SK-N-SH (cell line): Measurements from ENCODE around the gene SLC6A8. TPM values are rescaled to one million over a fixed set of nuclear protein-coding genes. Genes with fewer than 3 reads are reported as not detected.

Experiments
- CTCF ChIA-PET: fragments of 300-600, 350-600 bp; formaldehyde crosslinking; extraction: SDS; loops from one replicate; lab custom pipeline; 2021; lab: Yijun Ruan, JAX
- POLR2A ChIA-PET: fragments of 350-600 bp; sonication (Branson Sonifier 250); formaldehyde crosslinking; extraction: SDS; loops from one replicate; lab custom pipeline; 2020; ENCODE audit warnings: antibody characterized with exemption, inconsistent platforms; lab: Yijun Ruan, JAX
- DNase-seq: peaks from one replicate; pipeline ENCODE4 v3.0.0; 2012
- H2AFZ ChIP-seq: fragments of 200-600 bp; sonication (generic); 2 replicates; pipeline ENCODE4 v1.8.1; 2016; ENCODE audit warnings: antibody characterized with exemption, mild to moderate bottlenecking, low read depth
- H3F3A ChIP-seq: fragments of 200-600 bp; sonication (generic); replicated peaks from 2 replicates; pipeline ENCODE3; 2016; ENCODE audit warnings: antibody characterized with exemption, mild to moderate bottlenecking; ENCODE audit not compliant: insufficient read depth
- H3K27ac ChIP-seq, 2 experiments: fragments of 200-500 bp in 1 of 2; fragments of 200-600 bp in 1 of 2; sonication (Bioruptor generic) in 1 of 2; sonication (generic), shearing (Covaris generic) in 1 of 2; 2 replicates each; pipeline versions ENCODE4 v1.5.1 to v1.6.1; 2014 to 2016; ENCODE audit warnings: low read depth in 2 of 2, inconsistent platforms in 1 of 2, low read length in 1 of 2, mild to moderate bottlenecking in 1 of 2, mixed read lengths in 1 of 2
- H3K27me3 ChIP-seq: fragments of 200-600 bp; sonication (generic), shearing (Covaris generic); 2 replicates; pipeline ENCODE4 v1.6.1; 2016; ENCODE audit warnings: mixed run types; ENCODE audit not compliant: insufficient read depth
- H3K36me3 ChIP-seq, 2 experiments: fragments of 200-500 bp in 1 of 2; fragments of 200-600 bp in 1 of 2; sonication (Bioruptor generic) in 1 of 2; sonication (generic) in 1 of 2; replicated peaks in 1 of 2; 2 replicates each; pipeline versions ENCODE3 to v1.5.1; 2014 to 2016; ENCODE audit warnings: low read length in 1 of 2, mild to moderate bottlenecking in 1 of 2; ENCODE audit not compliant: insufficient read depth in 2 of 2, control insufficient read depth in 1 of 2
- H3K4me1 ChIP-seq, 2 experiments: fragments of 200-500 bp in 1 of 2; fragments of 200-600 bp in 1 of 2; sonication (Bioruptor generic) in 1 of 2; sonication (generic), shearing (Covaris generic) in 1 of 2; 2 replicates each; pipeline versions ENCODE4 v1.5.1 to v1.6.1; 2014 to 2016; ENCODE audit warnings: low read depth in 1 of 2, low read length in 1 of 2, mixed run types in 1 of 2; ENCODE audit not compliant: insufficient read depth in 2 of 2, control insufficient read depth in 1 of 2
- H3K4me2 ChIP-seq: fragments of 200-600 bp; sonication (generic), shearing (Covaris generic); 2 replicates; pipeline ENCODE4 v1.6.1; 2017; ENCODE audit warnings: mixed run types
- H3K4me3 ChIP-seq, 2 experiments: fragments of 200-500 bp in 1 of 2; fragments of 200-600 bp in 1 of 2; sonication (Bioruptor generic) in 1 of 2; sonication (generic), shearing (Covaris generic) in 1 of 2; 2 replicates each; pipeline versions ENCODE4 v1.5.1 to v1.8.1; 2014 to 2016; ENCODE audit warnings: low read depth in 2 of 2, inconsistent platforms in 1 of 2, low read length in 1 of 2, mild to moderate bottlenecking in 1 of 2, mixed read lengths in 1 of 2, moderate library complexity in 1 of 2
- H3K79me2 ChIP-seq: fragments of 200-600 bp; sonication (generic); 2 replicates; pipeline ENCODE4 v1.8.1; 2017; ENCODE audit warnings: mild to moderate bottlenecking; ENCODE audit not compliant: insufficient read depth
- H3K9ac ChIP-seq: fragments of 200-600 bp; sonication (generic); 2 replicates; pipeline ENCODE4 v1.6.1; 2017; ENCODE audit warnings: mixed run types
- H3K9me2 ChIP-seq: fragments of 200-600 bp; sonication (generic); 2 replicates; pipeline ENCODE4 v1.6.1; 2017; ENCODE audit warnings: mixed run types
- H3K9me3 ChIP-seq: fragments of 200-600 bp; sonication (generic); 2 replicates; pipeline ENCODE4 v1.6.1; 2017; ENCODE audit warnings: mixed run types, mild to moderate bottlenecking, moderate library complexity
- H4K20me1 ChIP-seq: fragments of 200-600 bp; sonication (generic); 2 replicates; pipeline ENCODE4 v1.6.1; 2017; ENCODE audit warnings: mild to moderate bottlenecking, mixed run types; ENCODE audit not compliant: insufficient read depth
- GABPA ChIP-seq: IDR thresholded peaks from 2 replicates; pipeline ENCODE4 v1.4.0; 2012; ENCODE audit warnings: low read depth, mild to moderate bottlenecking
- MAX ChIP-seq: IDR thresholded peaks from 2 replicates; pipeline ENCODE4 v1.4.0; 2012; ENCODE audit warnings: low read depth
- MEF2A ChIP-seq: IDR thresholded peaks from 2 replicates; pipeline ENCODE4 v1.4.0; 2012; ENCODE audit warnings: low read depth, borderline replicate concordance
- MXI1 ChIP-seq: IDR thresholded peaks from 2 replicates; pipeline ENCODE4 v1.6.1; 2012; ENCODE audit warnings: mild to moderate bottlenecking, low read depth, low read length, improper control_type of control experiment
- NRF1 ChIP-seq: IDR thresholded peaks from 2 replicates; pipeline ENCODE4 v1.6.1; 2012; ENCODE audit warnings: low read depth, mild to moderate bottlenecking, low read length
- RCOR1 ChIP-seq: fragments of 150-350 bp; IDR thresholded peaks from 2 replicates; pipeline ENCODE4 v1.6.1; 2017; ENCODE audit warnings: antibody characterized with exemption, low read length
- SIN3A ChIP-seq: IDR thresholded peaks from 2 replicates; pipeline ENCODE4 v1.6.1; 2012; ENCODE audit warnings: low read depth, mild to moderate bottlenecking, low read length, moderate library complexity, borderline replicate concordance
- TAF1 ChIP-seq: IDR thresholded peaks from 2 replicates; pipeline ENCODE4 v1.6.1; 2012; ENCODE audit warnings: low read depth, mild to moderate bottlenecking, low read length, moderate library complexity, borderline replicate concordance
- TCF12 ChIP-seq: IDR thresholded peaks from 2 replicates; pipeline ENCODE4 v1.4.0; 2012
- WGBS: methylation state at CpG from one replicate; pipeline ENCODE4 v1.1.6; 2017; ENCODE audit warnings: low lambda C conversion rate; 5-methylcytosine and 5-hydroxymethylcytosine counted together
- polyA plus RNA-seq, 3 experiments: library from polyadenylated mRNA; depleted of rRNA; stranded (reverse); fragments of >200 nt; gene quantifications; 2 replicates each; pipeline ENCODE4 v1.2.3, GENCODE V29; 2012
- TF ChIP-seq, protein P1 (sequence below): fragments of 200-600 bp; sonication (generic); IDR thresholded peaks from 2 replicates; pipeline ENCODE4 v1.6.1; 2017; ENCODE audit warnings: antibody characterized with exemption, mild to moderate bottlenecking, moderate library complexity

The SLC6A8 gene
- polyA plus RNA-seq, 1 of the 3 experiments (the other 2 are of a cell fraction) = 30.8 TPM

DNA sequence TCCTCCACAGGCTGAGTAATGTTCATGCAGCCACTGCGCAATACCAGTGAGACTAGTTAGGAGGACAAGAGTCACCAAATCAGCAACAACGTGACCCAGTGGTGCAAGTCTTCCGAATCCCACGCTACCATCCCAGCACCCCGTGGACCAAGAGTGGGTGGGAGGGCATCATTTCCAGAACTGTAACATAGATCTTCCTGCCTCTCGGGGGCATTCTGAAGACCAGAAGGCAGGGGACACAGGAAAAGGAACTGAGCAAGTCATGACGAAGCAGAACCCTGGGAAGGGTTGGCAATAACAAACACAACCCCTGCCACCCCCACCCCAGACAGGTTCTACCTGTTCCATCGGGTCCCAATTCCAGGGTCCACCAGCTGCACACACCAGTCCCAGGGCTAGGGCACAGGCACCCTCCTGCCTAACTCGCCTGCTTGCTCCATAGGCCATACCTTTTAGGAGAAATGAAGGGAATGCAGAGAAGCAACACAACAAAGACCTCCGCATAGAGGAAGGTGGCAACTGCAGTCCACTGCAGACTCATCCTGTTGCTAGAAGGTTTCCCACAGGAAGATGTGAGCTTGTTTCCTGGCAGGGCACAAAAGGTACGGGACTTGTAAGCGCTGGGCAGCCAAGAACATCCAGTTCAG is 35.1 kb downstream of the SLC6A8 start (continued):
- TF ChIP-seq MEF2A (no peak), NRF1 (no peak), TCF12 (no peak)

DNA sequence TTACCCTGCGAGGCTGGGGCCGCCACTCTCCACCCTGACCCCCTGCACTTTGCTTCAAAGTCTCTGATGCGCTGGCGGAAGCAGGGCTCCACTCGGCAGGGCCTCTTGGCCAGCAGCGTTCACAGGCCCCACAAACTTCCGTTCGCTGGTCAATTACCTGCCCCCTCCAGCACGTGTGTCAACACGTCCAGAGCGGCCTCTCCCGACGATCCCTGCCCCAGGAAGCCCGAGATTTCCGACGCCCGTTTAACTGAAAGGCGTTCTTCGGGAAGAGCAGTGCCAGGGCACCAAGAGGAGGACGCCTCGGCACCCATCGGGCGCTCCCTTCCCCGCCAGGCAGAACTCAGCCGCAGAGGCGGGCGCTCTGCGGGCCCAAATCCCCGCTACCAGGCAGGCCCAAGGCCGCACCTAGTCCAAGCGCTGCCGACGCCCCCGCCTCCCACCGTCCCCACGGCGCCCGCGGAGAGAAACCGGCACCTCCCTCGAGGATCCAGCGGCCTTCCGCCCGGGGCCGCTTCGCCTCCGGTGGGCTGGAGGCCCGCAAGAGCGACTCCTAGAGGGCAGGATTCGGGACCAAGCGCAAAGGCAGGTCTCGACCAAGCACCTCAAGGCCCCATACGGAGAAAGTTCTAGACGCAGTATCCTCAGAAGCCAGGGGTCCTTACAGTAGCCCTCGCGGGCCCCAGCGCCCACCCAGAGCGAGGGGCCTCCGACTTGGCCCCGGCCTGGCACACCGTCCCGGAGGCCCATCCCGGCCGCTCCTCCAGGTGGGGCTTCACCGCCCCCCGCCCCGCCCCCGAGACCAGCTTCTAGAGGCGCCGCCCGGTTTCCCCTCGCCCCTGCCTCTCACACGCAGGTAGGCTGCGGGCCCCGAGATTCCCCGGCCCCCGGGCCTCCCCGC is 35.9 kb downstream of the SLC6A8 start:
- no peak for TF ChIP-seq RCOR1
- TF ChIP-seq MXI1 = peak; percentile 50; the same call in 1 of the 2 replicates
- TF ChIP-seq MAX = peak; percentile 70; the same call in 1 of the 2 replicates
- no peak for TF ChIP-seq TAF1
- TF ChIP-seq, protein P1, sequence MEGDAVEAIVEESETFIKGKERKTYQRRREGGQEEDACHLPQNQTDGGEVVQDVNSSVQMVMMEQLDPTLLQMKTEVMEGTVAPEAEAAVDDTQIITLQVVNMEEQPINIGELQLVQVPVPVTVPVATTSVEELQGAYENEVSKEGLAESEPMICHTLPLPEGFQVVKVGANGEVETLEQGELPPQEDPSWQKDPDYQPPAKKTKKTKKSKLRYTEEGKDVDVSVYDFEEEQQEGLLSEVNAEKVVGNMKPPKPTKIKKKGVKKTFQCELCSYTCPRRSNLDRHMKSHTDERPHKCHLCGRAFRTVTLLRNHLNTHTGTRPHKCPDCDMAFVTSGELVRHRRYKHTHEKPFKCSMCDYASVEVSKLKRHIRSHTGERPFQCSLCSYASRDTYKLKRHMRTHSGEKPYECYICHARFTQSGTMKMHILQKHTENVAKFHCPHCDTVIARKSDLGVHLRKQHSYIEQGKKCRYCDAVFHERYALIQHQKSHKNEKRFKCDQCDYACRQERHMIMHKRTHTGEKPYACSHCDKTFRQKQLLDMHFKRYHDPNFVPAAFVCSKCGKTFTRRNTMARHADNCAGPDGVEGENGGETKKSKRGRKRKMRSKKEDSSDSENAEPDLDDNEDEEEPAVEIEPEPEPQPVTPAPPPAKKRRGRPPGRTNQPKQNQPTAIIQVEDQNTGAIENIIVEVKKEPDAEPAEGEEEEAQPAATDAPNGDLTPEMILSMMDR = peak; percentile 49
- TF ChIP-seq GABPA = peak; percentile 36; the same call in 1 of the 2 replicates
- TF ChIP-seq SIN3A = no peak
- TF ChIP-seq, all 33 proteins: peak for 4
- Histone ChIP-seq H3K9ac (peak overlapping the region; percentile 76), H3K4me2 (peak overlapping the region; percentile 84), H3K27me3 (no peaks in the 10 kb centered on the region; the same call in 1 of the 2 replicates), H3K4me1 (peaks cover 7 to 38% of the 10 kb centered on the region in 2 experiments; a peak in 3 of 4 replicates), H3K9me2 (no peaks in the 10 kb centered on the region), H3F3A (no peaks in the 10 kb centered on the region), H2AFZ (no peak overlapping the region), H3K79me2 (peaks cover 49% of the 10 kb centered on the region), H3K36me3 (peaks cover 8 to 22% of the 10 kb centered on the region in 2 experiments), H3K27ac (peak overlapping the region; percentile 76), H3K9me3 (no peaks in the 10 kb centered on the region), H4K20me1 (peaks cover 30% of the 10 kb centered on the region), H3K4me3 (peak overlapping the region; percentile 63 to 64)
- POLR2A ChIA-PET = no interaction called here
- CTCF ChIA-PET = no interaction called here
- 14% methylated on average over 14 of the region's 78 CpGs for WGBS
- peak; percentile 68 for DNase-seq
